Measurements from ENCODE around the gene PKIG. TPM values are rescaled to one million over a fixed set of nuclear protein-coding genes. Genes with fewer than 3 reads are reported as not detected.

PKIG gene
- total and polyA plus RNA-seq, 2 experiments from 2014 or later = 29.7 to 33.2 TPM

DNA sequence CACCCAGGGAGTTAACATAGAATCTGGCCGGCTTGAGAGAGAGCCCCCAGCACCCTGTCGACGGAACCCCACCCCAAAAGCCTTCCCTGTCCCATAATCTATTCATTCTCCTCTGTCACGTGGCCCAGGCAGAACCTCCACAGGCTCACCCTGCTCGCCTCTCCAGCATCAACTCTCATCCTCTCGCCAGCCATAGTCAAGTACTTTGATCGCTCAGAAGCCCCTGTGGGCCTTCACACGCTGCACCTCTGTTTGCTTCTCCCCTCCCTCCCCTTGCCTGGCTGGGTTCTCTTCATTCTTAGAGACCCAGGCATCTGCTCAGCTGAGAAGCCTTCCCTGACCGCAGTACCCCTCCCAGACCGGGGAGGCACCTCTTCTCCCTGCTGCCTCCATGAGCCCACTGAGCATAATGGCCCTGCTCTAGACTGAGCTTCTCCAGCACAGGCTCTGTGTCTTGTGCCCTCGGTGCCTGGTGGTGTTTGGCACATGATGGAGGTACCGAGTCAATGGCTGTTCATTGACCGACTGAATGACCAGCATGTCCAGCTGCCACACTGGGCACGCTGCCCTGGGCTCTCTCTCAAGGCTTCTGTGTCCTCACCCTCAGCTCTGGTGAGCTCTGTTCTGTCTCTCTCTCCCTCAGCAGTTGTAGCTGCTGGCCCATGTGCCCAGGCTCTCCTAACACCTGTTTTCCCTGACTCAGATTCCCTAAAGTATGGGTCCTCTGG is 33.7 kb downstream of the PKIG start:
- Histone ChIP-seq H3K27ac (ENCODE audit: low read depth) (no peak overlapping the region), H3K36me3 (ENCODE audit: insufficient read depth) (no peaks in the 10 kb centered on the region), H2AFZ (no peak overlapping the region), H3K4me1 (ENCODE audit: insufficient read depth) (peaks cover 24% of the 10 kb centered on the region), H3F3A (replicated peaks; ENCODE audit: low read depth) (no peaks in the 10 kb centered on the region), H3K27me3 (ENCODE audit: insufficient read depth) (peaks cover 44% of the 10 kb centered on the region), H4K20me1 (replicated peaks; ENCODE audit: insufficient read depth) (peaks cover 15% of the 10 kb centered on the region; the same call in 1 of the 2 replicates), H3K9me2 (ENCODE audit: insufficient read depth) (no peaks in the 10 kb centered on the region), H3K4me2 (peak overlapping the region; percentile 68), H3K4me3 (no peak overlapping the region), H3K79me2 (replicated peaks; ENCODE audit: insufficient read depth) (no peaks in the 10 kb centered on the region)
- peak overlapping the region; percentile 8; the same call in 1 of the 3 replicates for H3K4me3 Mint-ChIP-seq
- H3K27me3 Mint-ChIP-seq (ENCODE audit: insufficient read depth, low read depth, poor library complexity) = peaks cover 16% of the 10 kb centered on the region
- peaks cover 53% of the 10 kb centered on the region for H3K36me3 Mint-ChIP-seq (ENCODE audit: low read depth)
- H3K4me1 Mint-ChIP-seq = peaks cover 35% of the 10 kb centered on the region
- no peaks in the 10 kb centered on the region for H3K9me3 Mint-ChIP-seq
- TF ChIP-seq, protein P1, sequence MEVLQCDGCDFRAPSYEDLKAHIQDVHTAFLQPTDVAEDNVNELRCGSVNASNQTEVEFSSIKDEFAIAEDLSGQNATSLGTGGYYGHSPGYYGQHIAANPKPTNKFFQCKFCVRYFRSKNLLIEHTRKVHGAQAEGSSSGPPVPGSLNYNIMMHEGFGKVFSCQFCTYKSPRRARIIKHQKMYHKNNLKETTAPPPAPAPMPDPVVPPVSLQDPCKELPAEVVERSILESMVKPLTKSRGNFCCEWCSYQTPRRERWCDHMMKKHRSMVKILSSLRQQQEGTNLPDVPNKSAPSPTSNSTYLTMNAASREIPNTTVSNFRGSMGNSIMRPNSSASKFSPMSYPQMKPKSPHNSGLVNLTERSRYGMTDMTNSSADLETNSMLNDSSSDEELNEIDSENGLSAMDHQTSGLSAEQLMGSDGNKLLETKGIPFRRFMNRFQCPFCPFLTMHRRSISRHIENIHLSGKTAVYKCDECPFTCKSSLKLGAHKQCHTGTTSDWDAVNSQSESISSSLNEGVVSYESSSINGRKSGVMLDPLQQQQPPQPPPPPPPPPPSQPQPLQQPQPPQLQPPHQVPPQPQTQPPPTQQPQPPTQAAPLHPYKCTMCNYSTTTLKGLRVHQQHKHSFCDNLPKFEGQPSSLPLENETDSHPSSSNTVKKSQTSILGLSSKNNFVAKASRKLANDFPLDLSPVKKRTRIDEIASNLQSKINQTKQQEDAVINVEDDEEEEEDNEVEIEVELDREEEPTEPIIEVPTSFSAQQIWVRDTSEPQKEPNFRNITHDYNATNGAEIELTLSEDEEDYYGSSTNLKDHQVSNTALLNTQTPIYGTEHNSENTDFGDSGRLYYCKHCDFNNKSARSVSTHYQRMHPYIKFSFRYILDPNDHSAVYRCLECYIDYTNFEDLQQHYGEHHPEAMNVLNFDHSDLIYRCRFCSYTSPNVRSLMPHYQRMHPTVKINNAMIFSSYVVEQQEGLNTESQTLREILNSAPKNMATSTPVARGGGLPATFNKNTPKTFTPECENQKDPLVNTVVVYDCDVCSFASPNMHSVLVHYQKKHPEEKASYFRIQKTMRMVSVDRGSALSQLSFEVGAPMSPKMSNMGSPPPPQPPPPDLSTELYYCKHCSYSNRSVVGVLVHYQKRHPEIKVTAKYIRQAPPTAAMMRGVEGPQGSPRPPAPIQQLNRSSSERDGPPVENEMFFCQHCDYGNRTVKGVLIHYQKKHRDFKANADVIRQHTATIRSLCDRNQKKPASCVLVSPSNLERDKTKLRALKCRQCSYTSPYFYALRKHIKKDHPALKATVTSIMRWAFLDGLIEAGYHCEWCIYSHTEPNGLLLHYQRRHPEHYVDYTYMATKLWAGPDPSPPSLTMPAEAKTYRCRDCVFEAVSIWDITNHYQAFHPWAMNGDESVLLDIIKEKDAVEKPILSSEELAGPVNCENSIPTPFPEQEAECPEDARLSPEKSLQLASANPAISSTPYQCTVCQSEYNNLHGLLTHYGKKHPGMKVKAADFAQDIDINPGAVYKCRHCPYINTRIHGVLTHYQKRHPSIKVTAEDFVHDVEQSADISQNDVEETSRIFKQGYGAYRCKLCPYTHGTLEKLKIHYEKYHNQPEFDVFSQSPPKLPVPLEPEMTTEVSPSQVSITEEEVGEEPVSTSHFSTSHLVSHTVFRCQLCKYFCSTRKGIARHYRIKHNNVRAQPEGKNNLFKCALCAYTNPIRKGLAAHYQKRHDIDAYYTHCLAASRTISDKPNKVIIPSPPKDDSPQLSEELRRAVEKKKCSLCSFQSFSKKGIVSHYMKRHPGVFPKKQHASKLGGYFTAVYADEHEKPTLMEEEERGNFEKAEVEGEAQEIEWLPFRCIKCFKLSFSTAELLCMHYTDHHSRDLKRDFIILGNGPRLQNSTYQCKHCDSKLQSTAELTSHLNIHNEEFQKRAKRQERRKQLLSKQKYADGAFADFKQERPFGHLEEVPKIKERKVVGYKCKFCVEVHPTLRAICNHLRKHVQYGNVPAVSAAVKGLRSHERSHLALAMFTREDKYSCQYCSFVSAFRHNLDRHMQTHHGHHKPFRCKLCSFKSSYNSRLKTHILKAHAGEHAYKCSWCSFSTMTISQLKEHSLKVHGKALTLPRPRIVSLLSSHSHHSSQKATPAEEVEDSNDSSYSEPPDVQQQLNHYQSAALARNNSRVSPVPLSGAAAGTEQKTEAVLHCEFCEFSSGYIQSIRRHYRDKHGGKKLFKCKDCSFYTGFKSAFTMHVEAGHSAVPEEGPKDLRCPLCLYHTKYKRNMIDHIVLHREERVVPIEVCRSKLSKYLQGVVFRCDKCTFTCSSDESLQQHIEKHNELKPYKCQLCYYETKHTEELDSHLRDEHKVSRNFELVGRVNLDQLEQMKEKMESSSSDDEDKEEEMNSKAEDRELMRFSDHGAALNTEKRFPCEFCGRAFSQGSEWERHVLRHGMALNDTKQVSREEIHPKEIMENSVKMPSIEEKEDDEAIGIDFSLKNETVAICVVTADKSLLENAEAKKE (CRISPR knock-in tag; IDR thresholded peaks at IDR 0.05) = no peak
- no peak for TF ChIP-seq STAT1 (IDR thresholded peaks at IDR 0.05; ENCODE audit: unreplicated experiment)
- TF ChIP-seq EZH2 (IDR thresholded peaks at IDR 0.05; ENCODE audit: low read depth, unreplicated experiment) = no peak
- TF ChIP-seq ZNF114 (CRISPR knock-in tag; IDR thresholded peaks at IDR 0.05) = no peak
- TF ChIP-seq, protein P2, sequence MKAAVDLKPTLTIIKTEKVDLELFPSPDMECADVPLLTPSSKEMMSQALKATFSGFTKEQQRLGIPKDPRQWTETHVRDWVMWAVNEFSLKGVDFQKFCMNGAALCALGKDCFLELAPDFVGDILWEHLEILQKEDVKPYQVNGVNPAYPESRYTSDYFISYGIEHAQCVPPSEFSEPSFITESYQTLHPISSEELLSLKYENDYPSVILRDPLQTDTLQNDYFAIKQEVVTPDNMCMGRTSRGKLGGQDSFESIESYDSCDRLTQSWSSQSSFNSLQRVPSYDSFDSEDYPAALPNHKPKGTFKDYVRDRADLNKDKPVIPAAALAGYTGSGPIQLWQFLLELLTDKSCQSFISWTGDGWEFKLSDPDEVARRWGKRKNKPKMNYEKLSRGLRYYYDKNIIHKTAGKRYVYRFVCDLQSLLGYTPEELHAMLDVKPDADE (IDR thresholded peaks at IDR 0.05) = no peak
- TF ChIP-seq ZNF331 (CRISPR knock-in tag; IDR thresholded peaks at IDR 0.05; ENCODE audit: low read depth) = no peak
- no peak for TF ChIP-seq EZH2phosphoT487 (IDR thresholded peaks at IDR 0.05; ENCODE audit: unreplicated experiment)
- no peak for TF ChIP-seq CREB1 (CRISPR knock-in tag; IDR thresholded peaks at IDR 0.05; ENCODE audit: low read depth)
- no peak for TF ChIP-seq POLR2AphosphoS5 (IDR thresholded peaks at IDR 0.05; ENCODE audit: low read depth)
- TF ChIP-seq, protein P3, sequence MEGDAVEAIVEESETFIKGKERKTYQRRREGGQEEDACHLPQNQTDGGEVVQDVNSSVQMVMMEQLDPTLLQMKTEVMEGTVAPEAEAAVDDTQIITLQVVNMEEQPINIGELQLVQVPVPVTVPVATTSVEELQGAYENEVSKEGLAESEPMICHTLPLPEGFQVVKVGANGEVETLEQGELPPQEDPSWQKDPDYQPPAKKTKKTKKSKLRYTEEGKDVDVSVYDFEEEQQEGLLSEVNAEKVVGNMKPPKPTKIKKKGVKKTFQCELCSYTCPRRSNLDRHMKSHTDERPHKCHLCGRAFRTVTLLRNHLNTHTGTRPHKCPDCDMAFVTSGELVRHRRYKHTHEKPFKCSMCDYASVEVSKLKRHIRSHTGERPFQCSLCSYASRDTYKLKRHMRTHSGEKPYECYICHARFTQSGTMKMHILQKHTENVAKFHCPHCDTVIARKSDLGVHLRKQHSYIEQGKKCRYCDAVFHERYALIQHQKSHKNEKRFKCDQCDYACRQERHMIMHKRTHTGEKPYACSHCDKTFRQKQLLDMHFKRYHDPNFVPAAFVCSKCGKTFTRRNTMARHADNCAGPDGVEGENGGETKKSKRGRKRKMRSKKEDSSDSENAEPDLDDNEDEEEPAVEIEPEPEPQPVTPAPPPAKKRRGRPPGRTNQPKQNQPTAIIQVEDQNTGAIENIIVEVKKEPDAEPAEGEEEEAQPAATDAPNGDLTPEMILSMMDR (conservative IDR thresholded peaks at IDR 0.05; ENCODE audit: low read depth in 2 of 2) = no peak
- no peak for TF ChIP-seq NANOG (IDR thresholded peaks at IDR 0.05; ENCODE audit: borderline replicate concordance)
- no peak for TF ChIP-seq JUNB (IDR thresholded peaks at IDR 0.05; ENCODE audit: unreplicated experiment)
- TF ChIP-seq, protein P4, sequence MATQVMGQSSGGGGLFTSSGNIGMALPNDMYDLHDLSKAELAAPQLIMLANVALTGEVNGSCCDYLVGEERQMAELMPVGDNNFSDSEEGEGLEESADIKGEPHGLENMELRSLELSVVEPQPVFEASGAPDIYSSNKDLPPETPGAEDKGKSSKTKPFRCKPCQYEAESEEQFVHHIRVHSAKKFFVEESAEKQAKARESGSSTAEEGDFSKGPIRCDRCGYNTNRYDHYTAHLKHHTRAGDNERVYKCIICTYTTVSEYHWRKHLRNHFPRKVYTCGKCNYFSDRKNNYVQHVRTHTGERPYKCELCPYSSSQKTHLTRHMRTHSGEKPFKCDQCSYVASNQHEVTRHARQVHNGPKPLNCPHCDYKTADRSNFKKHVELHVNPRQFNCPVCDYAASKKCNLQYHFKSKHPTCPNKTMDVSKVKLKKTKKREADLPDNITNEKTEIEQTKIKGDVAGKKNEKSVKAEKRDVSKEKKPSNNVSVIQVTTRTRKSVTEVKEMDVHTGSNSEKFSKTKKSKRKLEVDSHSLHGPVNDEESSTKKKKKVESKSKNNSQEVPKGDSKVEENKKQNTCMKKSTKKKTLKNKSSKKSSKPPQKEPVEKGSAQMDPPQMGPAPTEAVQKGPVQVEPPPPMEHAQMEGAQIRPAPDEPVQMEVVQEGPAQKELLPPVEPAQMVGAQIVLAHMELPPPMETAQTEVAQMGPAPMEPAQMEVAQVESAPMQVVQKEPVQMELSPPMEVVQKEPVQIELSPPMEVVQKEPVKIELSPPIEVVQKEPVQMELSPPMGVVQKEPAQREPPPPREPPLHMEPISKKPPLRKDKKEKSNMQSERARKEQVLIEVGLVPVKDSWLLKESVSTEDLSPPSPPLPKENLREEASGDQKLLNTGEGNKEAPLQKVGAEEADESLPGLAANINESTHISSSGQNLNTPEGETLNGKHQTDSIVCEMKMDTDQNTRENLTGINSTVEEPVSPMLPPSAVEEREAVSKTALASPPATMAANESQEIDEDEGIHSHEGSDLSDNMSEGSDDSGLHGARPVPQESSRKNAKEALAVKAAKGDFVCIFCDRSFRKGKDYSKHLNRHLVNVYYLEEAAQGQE (IDR thresholded peaks at IDR 0.05; ENCODE audit: unreplicated experiment) = no peak
- ATAC-seq (peak; percentile 27; the same call in 2 of the 3 replicates), DNase-seq (ENCODE audit: low spot score) (peak; percentile 26)
- no peak overlapping the region for H3K27ac Mint-ChIP-seq

All from GM23338 (cell line).